ENCODE measurements around the gene SSMEM1. TPM values are rescaled to one million over a fixed set of nuclear protein-coding genes. Genes with fewer than 3 reads are reported as not detected.
"Not testable (repeated sequence)": the region's sequence is repeated elsewhere in the genome, so short reads cannot be mapped to it uniquely, and the experiment has no call there.

SSMEM1 gene, protein sequence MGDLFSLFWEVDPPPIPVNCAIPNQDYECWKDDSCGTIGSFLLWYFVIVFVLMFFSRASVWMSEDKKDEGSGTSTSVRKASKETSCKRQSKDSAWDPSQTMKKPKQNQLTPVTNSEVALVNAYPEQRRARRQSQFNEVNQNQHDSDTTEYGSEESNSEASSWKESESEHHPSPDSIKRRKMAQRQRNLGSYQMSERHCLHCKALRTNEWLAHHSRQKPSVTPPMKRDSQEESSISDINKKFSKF
- polyA plus RNA-seq (ENCODE audit: insufficient read depth in 1 of 5, insufficient read length in 5 of 5, low replicate concordance in 1 of 5): not detected
- long read RNA-seq, donor 1: 0 reads
- long read RNA-seq, donor 2: 0 reads
- long read RNA-seq, donor 3: 0 reads
- long read RNA-seq, donor 4: 0 reads
- long read RNA-seq, donor 5: 0 reads
- long read RNA-seq, donor 6: 0 reads
- long read RNA-seq, donor 7: 0 reads
- long read RNA-seq, donor 8: 0 reads

DNA sequence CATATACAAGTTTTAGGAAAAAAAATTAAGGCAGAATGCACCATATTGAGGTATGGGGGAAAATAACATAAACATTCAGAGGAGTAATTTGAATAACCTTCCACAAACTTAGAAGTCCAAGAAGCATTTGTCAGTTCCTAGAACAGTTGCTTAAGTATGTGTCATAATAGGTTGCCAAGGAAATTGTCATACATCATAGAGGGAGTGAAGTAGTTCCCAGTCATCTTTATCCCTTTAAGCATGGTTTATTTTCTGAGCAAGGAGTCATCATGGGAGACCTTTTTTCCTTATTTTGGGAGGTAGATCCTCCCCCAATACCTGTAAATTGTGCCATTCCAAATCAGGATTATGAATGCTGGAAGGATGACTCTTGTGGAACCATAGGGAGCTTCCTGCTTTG is at the start of gene SSMEM1:
SSMEM1 (plus strand) TSS at position 219 of the 400 bp plus-strand sequence; CDS start at position 270, 51 bp downstream.
- DNase-seq: no peak

DNA sequence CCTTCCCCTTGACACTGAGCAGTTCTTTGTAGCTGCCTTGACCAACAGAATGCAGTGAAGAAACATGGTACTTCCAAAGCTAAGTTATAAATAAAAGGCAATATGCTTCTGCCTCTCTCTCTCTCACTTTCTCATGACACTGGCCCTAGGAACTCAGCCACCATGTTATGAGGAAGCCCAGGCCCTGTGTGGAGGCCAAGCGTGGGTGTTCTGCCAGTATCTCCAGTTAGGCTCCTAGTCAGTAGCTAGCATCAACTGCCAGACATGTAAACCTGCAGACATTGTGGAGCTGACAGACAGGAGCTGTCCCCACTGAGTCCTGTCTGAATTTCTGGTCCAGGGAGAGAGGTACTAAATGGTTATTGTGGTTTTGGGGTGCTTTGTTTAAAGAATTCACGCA is 47.6 kb upstream of the SSMEM1 start:
- DNase-seq: no peak

DNA sequence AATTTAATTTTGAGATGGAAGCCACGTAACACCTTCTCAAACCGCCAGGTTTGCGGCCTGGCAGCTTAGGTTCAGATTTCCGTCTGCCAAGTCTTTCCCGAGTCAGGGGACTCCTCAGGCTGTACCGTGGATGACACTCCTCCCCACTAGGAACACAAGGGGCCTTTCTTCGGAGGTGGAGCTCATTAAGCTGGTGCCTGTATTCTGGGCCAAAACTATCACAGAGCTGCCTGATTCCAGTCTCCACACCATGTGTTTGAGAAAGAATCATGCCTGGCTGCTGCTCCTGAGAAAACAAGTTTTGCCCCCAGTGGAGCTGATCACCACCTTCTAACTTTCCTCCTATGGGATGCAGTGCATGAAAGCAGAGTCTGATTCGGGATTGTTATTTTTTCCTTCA is 47.2 kb upstream of the SSMEM1 start:
- DNase-seq: no peak

DNA sequence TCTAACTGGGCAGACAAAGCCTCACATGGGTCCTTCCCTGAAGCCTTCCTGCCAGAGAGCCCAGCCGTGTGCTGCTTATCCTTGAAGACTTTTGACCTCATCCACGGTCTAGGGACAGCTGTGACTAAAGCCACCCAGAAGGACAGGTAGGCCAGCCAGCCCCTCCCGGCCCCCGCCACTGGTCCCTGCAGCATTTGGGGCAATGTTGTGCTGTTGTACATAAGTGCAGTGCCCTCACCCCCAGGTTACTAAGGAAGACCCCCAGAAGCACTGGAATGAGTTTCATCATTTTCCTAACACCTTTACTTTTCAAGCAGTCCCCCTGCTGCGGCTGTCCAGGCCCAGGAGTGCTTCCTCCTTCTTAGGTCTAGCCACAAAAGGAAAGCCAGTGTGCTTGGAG is 45.5 kb upstream of the SSMEM1 start:
- DNase-seq: no peak

DNA sequence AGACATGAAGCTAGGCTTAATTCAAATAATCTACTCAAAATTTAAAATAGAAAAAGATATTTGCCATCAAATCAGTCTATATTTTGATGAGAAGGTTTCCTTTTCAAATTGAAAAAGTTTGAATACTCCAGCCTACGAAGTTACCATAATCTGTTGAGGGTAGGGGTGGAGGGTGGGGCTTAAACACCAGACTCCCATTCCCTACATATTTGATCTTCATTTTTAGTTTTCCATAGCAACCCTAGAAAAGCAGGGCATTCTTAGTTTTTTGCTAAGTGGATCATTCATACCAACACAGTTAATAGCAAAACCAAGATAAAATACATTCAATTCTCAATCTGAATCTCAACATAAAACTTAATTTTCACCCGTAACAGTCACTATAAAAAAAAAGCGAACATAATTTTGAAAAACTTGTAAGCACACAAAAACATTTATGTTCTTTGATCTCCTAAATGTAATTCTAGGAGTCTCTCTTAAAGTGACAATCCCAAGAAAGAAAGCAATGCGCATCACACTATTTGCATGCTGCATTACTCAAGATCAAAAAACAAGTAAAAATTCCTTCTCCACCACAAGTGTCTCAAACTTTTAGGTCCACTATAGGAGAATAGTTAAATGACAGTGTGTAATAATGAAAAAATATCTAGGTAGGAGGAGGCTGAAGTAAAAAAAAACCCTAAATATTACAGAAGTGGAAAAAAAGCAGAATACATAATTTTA is 33.3 kb upstream of the SSMEM1 start:
- DNase-seq: no peak

DNA sequence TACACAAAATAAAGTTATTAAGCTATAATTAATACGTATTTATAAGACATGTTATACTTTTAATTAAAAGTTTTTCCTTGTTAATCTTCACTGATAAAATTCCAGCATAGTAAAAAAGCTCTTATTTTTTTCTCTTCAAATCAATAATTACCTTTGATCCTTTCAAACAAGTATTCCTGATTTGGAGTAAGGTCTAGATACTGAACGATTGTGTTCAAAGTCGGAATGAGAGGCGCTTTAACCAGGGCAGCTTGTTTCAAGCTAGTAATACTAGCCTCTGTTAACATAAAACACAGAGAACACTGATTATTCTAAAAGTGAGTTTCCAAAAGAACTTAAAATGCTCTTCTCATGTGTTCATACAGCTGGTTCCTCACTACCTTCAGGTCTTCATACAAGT is 29.4 kb upstream of the SSMEM1 start:
- DNase-seq: no peak

DNA sequence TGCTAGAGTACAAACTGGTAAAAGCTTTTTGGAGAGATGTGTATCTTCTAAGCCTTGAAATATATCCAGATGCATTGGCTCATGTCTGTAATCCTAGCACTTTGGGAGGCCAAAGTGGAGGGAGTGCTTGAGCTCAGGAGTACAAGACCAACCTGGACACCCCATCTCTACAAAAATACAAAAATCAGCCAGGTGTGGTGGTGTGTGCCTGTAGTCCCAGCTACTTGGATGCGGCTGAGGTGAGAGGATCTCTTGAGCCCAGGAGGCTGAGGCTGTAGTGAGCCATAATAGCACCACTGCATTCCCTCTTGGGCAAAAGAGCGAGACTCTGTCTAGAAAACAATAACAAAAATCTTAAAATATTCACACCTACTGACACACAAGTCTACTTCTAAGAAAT is 28.0 kb upstream of the SSMEM1 start:
- no peak for DNase-seq

DNA sequence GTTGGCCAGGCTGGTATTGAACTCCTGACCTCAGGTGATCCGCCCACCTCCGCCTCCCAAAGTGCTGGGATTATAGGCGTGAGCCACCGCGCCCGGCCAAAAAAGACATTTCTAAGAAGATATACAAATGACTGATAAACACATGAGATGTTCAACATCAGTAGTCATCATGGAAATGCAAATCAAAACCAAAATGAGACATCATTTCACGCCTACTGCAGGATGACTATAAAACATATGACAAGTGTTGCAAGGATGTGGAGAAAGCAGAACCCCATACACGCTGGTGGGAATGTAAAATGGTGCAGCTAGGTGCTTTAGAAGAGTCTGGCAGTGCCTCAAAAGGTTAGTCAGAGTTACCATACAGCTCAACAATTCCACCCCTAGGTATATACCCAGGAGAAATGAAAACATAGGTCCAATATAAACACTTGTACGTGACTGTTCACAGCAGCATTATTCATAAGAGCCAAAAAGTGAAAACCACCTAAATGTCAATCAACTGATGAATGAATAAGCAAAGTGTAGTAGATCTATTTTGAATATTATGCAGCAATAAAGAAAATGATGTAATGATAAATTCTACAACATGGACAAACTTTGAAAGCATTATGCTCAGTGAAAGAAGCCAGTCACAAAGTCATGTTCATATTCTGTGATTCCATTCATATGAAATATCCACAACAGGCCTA is 26.9 kb upstream of the SSMEM1 start:
- DNase-seq: no peak

DNA sequence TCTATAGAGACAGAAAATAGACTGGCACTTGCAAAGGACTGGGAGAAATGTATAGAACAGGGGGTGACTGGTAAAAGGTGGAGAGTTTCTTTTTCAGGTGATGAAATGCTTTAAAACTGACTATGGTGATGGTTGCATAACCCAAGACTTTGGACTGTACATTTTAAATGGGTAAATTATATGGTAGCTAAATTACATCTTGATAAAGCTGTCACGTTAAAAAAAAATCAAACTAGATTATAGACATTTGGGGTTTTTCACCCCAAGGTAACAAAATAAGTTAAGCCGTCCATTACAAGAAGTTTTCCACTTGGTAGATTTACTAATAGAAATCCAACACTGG is 26.4 kb upstream of the SSMEM1 start:
- DNase-seq: no peak

DNA sequence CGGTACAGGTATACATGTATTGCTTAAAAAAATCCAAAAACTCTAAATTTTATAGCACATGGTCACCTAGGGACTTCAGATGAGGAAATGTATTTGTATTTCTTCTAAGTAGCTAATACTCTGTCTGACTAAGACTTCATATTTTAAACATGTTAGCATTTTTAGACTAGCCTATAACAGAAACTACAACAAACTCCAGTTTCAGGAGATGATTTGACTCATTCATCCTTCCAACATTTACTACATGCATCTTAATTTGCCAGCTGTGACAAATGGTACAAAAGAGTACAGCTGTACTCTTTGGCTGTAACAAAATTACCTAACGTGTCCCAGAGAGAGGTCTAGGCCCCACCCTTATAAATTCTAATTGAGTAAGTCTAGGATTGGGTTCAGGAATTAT is 24.7 kb upstream of the SSMEM1 start:
- DNase-seq: no peak

DNA sequence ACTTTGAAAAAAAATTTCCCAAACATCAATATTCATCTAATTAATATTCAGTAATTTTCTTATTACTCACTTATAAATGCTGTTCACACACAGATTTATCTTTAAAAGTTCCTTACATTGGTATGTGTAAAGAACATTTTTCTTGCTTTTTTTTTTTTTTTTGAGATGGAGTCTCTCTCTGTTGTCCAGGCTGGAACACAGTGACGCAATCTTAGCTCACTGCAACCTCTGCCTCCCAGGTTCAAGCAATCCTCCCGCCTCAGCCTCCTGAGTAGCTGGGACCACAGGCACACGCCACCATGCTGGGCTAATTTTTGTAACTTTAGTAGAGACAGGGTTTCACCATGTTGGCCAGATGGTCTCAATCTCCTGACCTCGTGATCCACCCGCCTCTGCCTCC is 23.3 kb upstream of the SSMEM1 start:
- DNase-seq: not testable (repeated sequence)

DNA sequence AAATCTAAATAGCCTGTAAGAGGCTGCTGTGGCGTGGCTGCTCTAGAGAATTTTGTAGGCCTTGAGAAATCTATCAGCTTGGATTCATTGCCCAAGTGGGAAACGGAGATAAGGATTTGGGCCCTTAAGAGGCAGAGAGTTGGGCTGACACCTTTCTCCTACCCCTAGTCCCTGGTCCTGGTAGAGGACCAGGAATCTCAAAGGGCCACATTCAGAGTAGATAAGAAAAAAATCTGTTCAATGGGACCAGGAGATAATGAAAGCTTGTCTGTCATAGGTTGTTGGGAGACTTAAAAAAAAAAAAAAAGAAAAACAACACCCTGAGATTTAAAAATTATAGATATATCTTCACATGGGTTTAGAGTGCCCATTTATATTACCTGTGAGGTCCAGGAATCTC is 20.3 kb upstream of the SSMEM1 start:
- no peak for DNase-seq

DNA sequence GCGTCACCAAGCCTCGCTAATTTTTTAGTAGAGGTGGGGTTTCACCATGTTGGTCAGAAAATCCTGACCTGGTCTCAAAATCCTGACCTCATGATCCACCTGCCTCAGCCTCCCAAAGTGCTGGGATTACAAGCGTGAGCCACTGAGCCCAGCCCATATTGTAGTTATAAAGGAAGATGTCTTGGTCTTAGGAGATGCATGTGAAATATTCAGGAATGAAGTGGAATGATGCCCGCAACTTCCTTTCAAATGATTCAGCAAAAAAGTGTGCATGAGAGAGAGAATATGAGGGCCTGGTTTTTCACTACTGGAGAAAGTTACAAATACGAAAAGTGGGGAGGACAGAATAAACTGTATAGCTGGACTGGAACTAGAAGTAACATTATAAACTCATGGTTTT is 18.3 kb upstream of the SSMEM1 start:
- DNase-seq: no peak

DNA sequence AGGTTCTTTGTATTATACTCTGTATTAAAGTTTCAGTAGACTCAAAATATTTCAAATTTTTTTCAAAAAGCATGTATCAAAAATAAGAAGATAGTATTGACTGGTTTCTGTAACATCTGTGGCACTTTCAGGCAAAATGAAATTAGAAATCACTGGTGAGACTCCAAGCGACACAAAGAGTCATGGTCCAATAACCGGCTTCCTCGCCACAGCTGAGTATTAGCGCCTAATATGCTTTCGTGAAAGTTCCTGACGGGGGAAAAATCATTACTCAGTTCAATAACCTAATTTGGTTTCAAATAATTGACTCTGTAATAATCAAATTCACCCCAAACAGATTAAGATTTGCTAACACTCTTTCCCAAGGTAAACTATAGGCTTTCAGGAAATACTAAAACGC is 15.9 kb upstream of the SSMEM1 start:
- no peak for DNase-seq

DNA sequence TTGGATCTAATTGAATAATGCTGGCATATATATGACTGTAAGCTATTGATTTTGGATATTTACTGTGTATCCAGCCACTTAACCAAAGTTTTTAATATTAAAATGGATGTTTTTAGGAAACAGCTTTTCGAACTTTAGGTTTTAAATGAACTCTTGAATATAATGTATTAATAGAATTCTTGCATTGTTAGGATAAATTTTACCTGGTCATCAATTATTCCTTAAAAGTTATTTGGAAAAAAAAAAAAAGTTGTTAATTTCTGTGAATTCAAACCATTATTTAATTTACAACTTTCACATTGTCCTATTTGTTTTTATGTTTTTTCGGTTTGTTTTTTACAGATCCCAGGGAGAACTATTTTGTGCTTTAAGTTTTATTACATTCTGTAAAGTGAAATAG is 12.3 kb upstream of the SSMEM1 start:
- DNase-seq: no peak

DNA sequence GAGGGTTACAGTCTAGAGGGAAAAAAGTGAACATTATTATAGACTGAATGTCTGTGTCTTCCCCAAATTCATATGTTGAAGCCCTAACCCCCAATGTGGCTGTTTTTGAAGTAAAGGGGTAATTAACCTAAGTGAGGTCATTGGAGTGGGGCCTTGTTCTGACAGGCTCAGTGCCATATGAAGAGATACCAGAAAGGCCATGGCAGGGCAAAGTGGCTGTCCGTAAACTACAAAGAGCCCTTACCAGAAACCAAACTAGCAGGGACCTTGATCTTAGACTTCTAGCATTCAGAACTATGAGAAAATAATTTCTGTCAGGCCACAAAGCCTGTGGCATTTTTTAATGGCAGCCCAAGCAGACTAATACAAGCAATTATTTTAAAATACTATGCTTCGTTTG is 11.2 kb upstream of the SSMEM1 start:
- DNase-seq: no peak

DNA sequence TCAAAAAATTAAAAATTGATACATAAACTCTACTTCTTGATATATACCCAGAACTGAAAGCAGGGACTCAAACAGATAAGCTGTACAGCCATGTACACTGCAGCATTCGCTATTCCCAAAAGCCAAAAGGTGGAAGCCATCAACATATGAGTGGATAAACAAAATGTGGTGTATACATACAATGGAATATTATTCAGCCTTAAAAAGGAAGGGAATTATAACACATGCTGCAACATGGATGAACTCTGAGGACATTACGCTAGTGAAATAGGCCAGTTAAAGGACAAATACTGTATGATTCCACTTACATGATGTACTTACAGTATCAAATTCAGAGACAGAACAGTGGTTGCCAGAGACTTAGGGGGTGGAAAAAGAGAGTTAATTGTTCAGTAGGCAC is 10.6 kb upstream of the SSMEM1 start:
- DNase-seq: no peak

DNA sequence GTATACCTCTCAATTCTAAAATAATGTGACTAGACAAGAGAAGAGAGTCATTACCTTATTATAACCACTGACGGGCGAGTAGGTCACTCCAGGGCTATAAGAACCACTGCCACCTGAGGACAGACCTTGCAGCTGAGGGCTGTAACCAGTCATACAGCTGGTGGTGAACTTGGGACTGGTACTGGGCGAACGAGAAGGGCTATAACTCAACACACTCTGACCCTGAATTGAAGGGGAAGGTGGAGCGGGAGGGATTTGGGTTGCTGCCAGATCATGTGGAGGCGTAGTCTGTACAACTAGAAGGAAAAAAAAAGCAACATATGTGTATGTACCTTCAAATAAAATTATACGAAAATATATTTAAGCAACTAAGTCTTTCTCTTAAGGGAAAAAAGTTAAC is 5.9 kb upstream of the SSMEM1 start:
- no peak for DNase-seq

DNA sequence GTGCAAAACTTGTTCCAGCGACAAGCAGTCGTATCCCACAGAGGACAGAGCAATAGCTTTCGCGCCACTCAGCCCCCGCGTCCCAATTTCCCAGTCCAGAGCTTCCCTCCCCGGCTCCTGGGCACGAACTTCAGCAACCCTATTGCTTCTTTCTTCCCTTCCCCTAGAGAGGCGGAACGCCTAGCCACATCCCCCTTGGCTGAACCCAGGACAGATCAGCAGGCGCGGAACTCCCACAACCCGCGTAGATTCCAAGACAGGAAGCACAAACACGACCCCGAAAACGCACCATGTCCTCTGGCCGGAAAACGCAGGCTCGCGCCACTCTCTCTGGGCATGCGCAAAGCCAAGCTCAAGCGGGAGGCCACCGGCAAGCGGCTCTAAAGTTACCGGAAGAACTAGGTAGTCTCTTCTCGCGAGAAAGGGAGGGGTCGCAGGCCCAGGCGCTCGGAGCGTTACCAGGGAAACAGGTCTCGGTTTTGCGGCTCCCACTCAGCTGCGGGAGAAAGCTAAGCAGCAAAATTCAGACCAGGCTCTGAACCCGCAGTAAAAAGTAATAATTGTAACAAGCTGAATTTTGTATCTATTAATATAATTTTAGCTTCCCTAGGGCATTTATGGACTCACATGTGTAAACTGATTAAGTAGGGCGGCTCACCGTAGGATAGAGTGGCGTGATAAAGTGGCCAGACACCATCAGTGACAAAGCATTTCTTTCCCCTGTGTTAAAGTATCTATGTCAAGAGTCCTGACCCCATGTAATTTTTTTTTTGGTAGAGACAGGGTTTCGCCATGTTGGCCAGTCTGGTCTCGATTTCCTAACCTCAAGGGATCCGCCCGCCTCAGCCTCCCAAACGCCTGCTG is 2.3 kb upstream of the SSMEM1 start, which contains the start of gene TMEM209:
TMEM209 (minus strand) TSS at position 323 of the 864 bp plus-strand sequence; CDS start at position 292, 31 bp downstream.
- DNase-seq: peak; percentile 96 to 98

DNA sequence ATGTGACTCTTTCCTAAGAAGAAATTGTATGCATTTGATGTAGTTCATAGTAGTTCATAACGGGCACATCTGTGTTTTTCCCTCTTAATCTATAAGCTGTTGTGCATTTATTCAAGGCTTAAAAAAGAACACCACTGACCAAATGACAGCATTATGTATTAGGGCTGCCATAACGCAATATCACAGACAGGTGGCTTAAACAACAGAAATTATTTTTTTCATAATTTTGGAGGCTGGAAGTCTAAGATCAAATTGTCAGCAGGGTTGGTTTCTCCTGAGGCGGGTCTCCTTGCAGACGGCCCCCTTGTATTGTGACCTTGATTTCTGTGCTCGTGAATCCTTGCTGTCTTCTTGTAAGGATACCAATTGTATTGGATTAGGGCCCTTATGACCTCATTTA is 627 bp upstream of the SSMEM1 start:
- no peak for DNase-seq

DNA sequence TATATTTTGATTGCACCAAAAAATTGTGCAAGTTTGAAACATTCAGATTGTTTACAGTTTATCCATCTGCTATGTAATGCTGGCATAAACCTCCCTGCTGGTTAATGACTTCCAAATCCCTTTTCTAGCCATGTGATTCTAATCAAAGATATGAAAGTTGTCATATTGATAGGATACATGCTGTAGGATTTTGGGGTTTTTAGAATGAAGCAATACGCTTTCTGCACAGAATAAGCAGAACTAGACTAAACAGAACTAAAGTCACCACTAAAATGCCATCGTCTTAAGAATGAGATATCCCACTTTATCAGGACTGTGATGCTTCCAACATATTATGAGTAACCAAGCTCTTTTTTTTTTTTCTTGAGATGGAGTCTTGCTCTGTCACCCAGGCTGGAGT is 856 bp downstream of the SSMEM1 start:
- DNase-seq: peak; percentile 38 to 51
